GM19035 (cell line): ENCODE data around the gene S1PR4.
A peak's percentile ranks its signal among the peaks of the same experiment; 100 is the strongest.
"Not testable (repeated sequence)": the region's sequence is repeated elsewhere in the genome, so short reads cannot be mapped to it uniquely, and the experiment has no call there.

Experiments used
- ATAC-seq: cut with Tn5 transposase; IDR thresholded peaks from one replicate; pipeline ENCODE4 v1.9.1; 2021; ENCODE audit not compliant: unreplicated experiment

The S1PR4 gene

GRCh38 chr19:3151563-3152418 lies 26.8 kb upstream of the S1PR4 start:
- no peak for ATAC-seq

GRCh38 chr19:3152419-3152780 lies 26.2 kb upstream of the S1PR4 start:
- ATAC-seq: no peak

- no peak for ATAC-seq
Measured at GRCh38 chr19:3153286-3154230, 25.0 kb upstream of the S1PR4 start.

GRCh38 chr19:3154447-3154846 lies 24.1 kb upstream of the S1PR4 start:
- not testable (repeated sequence) for ATAC-seq

- ATAC-seq: peak; percentile 77
Measured at GRCh38 chr19:3154957-3155736, 23.4 kb upstream of the S1PR4 start.

GRCh38 chr19:3157096-3157845 lies 21.3 kb upstream of the S1PR4 start:
- ATAC-seq: no peak

GRCh38 chr19:3159565-3159964 lies 19.0 kb upstream of the S1PR4 start:
- ATAC-seq: no peak

GRCh38 chr19:3160219-3160618 lies 18.4 kb upstream of the S1PR4 start:
- ATAC-seq: no peak

- no peak for ATAC-seq
Measured at GRCh38 chr19:3161453-3161852, 17.1 kb upstream of the S1PR4 start.

- ATAC-seq: no peak
Measured at GRCh38 chr19:3162418-3163229, 15.9 kb upstream of the S1PR4 start.

GRCh38 chr19:3163230-3163886 lies 15.2 kb upstream of the S1PR4 start:
- no peak for ATAC-seq

GRCh38 chr19:3163943-3164342 lies 14.6 kb upstream of the S1PR4 start:
- no peak for ATAC-seq

- no peak for ATAC-seq
Measured at GRCh38 chr19:3167533-3168272, 10.9 kb upstream of the S1PR4 start.

GRCh38 chr19:3171894-3172672 lies 6.5 kb upstream of the S1PR4 start:
- no peak for ATAC-seq

GRCh38 chr19:3172673-3173000 lies 5.9 kb upstream of the S1PR4 start:
- not testable (repeated sequence) for ATAC-seq

- ATAC-seq: no peak
Measured at GRCh38 chr19:3175781-3176714, 2.5 kb upstream of the S1PR4 start.
